GM12878 (cell line): ENCODE data around the gene GLT8D1. TPM values are rescaled to one million over a fixed set of nuclear protein-coding genes. Genes with fewer than 3 reads are reported as not detected.

ENCODE experiments used
- ATAC-seq: fragments of 200-7000 bp; cut with Tn5 transposase; 3 replicates; pipeline ENCODE4 v1.9.1; 2020; ENCODE audit warnings: mild to moderate bottlenecking, moderate library complexity
- BruUV-seq: library from RNA; stranded (reverse); fragments of 400-500 nt; replicated peaks from 2 replicates; lab custom pipeline; 2021; lab: Mats Ljungman, UMichigan
- CTCF ChIA-PET: fragments of 300-600 bp; sonication (Branson Sonifier 250); formaldehyde crosslinking; extraction: SDS; loops from one replicate; lab custom pipeline; 2021; ENCODE audit warnings: inconsistent platforms; lab: Yijun Ruan, JAX
- POLR2A ChIA-PET: fragments of 350-600 bp; formaldehyde crosslinking; extraction: SDS; loops from one replicate; lab custom pipeline; 2021; ENCODE audit warnings: inconsistent platforms; lab: Charles Lee
- RAD21 ChIA-PET: fragments of 300-600 bp; sonication (Branson Sonifier 250); formaldehyde crosslinking; loops from one replicate; lab custom pipeline; 2023; ENCODE audit warnings: antibody characterized with exemption; ENCODE audit not compliant: unreplicated experiment; lab: Charles Lee
- SMC1A ChIA-PET: fragments of 300-600 bp; sonication (Branson Sonifier 250); formaldehyde crosslinking; loops from one replicate; lab custom pipeline; 2023; ENCODE audit not compliant: unreplicated experiment, uncharacterized antibody; lab: Charles Lee
- DNase-seq: peaks from one replicate; pipeline ENCODE4 v3.0.0-alpha.2; 2011; ENCODE audit warnings: low read depth, low spot score
- FAIRE-seq: peaks from 3 replicates; lab custom pipeline; 2011; peaks lifted over from hg19 to GRCh38; lab: Jason Lieb, UNC
- H2AFZ ChIP-seq: 2 replicates; pipeline ENCODE4 v1.6.0; 2011; ENCODE audit warnings: low read depth, low read length, control low read depth; ENCODE audit not compliant: control insufficient read depth
- H3K27ac ChIP-seq: 2 replicates; pipeline ENCODE4 v1.5.1; 2011; ENCODE audit warnings: control low read depth; ENCODE audit not compliant: control insufficient read depth, insufficient read depth
- H3K27me3 ChIP-seq, 2 experiments: replicated peaks in 1 of 2; 2 replicates each; pipeline versions ENCODE4 v1.6.0 to v1.6.1; 2011; ENCODE audit warnings: low read length in 1 of 2; ENCODE audit not compliant: control insufficient read depth in 2 of 2, insufficient read depth in 2 of 2
- H3K36me3 ChIP-seq, 2 experiments: 2 replicates each; pipeline ENCODE4 v1.5.1; 2011; ENCODE audit warnings: low read length in 1 of 2; ENCODE audit not compliant: control insufficient read depth in 2 of 2, insufficient read depth in 2 of 2
- H3K4me1 ChIP-seq: 2 replicates; pipeline ENCODE4 v1.6.1; 2011; ENCODE audit warnings: mild to moderate bottlenecking, low read length, moderate library complexity, mixed read lengths; ENCODE audit not compliant: control insufficient read depth, insufficient read depth
- H3K4me2 ChIP-seq: 2 replicates; pipeline ENCODE4 v1.6.0; 2011; ENCODE audit warnings: control low read depth; ENCODE audit not compliant: control insufficient read depth, insufficient read depth
- H3K4me3 ChIP-seq: fragments of 200-600 bp; sonication (generic); 2 replicates; pipeline ENCODE4 v1.5.1; 2016
- H3K79me2 ChIP-seq: 2 replicates; pipeline ENCODE4 v1.6.0; 2011; ENCODE audit warnings: low read length; ENCODE audit not compliant: control insufficient read depth, insufficient read depth
- H3K9ac ChIP-seq: 2 replicates; pipeline ENCODE4 v1.8.0; 2011; ENCODE audit warnings: low read length, control low read depth, mixed read lengths; ENCODE audit not compliant: control insufficient read depth, insufficient read depth
- H3K9me3 ChIP-seq: replicated peaks from 3 replicates; pipeline ENCODE4 v1.5.1; 2011; ENCODE audit warnings: mild to moderate bottlenecking, low read length; ENCODE audit not compliant: control insufficient read depth, insufficient read depth
- H4K20me1 ChIP-seq: 2 replicates; pipeline ENCODE4 v1.6.0; 2011; ENCODE audit not compliant: control insufficient read depth, insufficient read depth
- ATF7 ChIP-seq: fragments of 450-650 bp; IDR thresholded peaks from 2 replicates; pipeline ENCODE4 v1.6.1; 2016; ENCODE audit warnings: low read depth, mild to moderate bottlenecking
- CHD2 ChIP-seq: IDR thresholded peaks from 2 replicates; pipeline ENCODE4 v1.6.1; 2011; ENCODE audit warnings: low read depth, low read length, improper control_type of control experiment, borderline replicate concordance
- ETV6 ChIP-seq, 2 experiments: fragments of 450-650 bp in 1 of 2; IDR thresholded peaks in 1 of 2; conservative IDR thresholded peaks in 1 of 2; 2 replicates each; pipeline ENCODE4 v1.6.1; 2014; ENCODE audit warnings: antibody characterized with exemption in 1 of 2, borderline replicate concordance in 1 of 2, low read depth in 1 of 2, mild to moderate bottlenecking in 1 of 2, moderate library complexity in 1 of 2
- FOS ChIP-seq: IDR thresholded peaks from 3 replicates; pipeline ENCODE4 v1.6.1; 2011; ENCODE audit warnings: borderline replicate concordance; ENCODE audit not compliant: insufficient read length; ENCODE audit errors: extremely low read depth
- HCFC1 ChIP-seq: fragments of 150-350 bp; IDR thresholded peaks from 2 replicates; pipeline ENCODE4 v1.6.1; 2014; ENCODE audit warnings: low read length
- LARP7 ChIP-seq: fragments of 450-650 bp; IDR thresholded peaks from 2 replicates; pipeline ENCODE4 v1.6.1; 2017; ENCODE audit warnings: mild to moderate bottlenecking
- MEF2A ChIP-seq: IDR thresholded peaks from 2 replicates; pipeline ENCODE4 v1.6.1; 2011; ENCODE audit warnings: low read depth, mild to moderate bottlenecking, low read length, moderate library complexity; ENCODE audit not compliant: insufficient read depth
- MTA3 ChIP-seq: IDR thresholded peaks from 2 replicates; pipeline ENCODE4 v1.6.1; 2012; ENCODE audit warnings: low read length, inconsistent platforms, borderline replicate concordance
- NR2F1 ChIP-seq: fragments of 450-650 bp; conservative IDR thresholded peaks from 2 replicates; pipeline ENCODE4 v1.6.1; 2017; ENCODE audit warnings: mild to moderate bottlenecking
- PKNOX1 ChIP-seq: fragments of 450-650 bp; IDR thresholded peaks from 2 replicates; pipeline ENCODE4 v1.6.1; 2016; ENCODE audit warnings: mild to moderate bottlenecking
- SMAD1 ChIP-seq: fragments of 450-650 bp; IDR thresholded peaks from 2 replicates; pipeline ENCODE4 v1.6.1; 2018; ENCODE audit warnings: mild to moderate bottlenecking, low read depth; ENCODE audit not compliant: partially characterized antibody
- SMAD5 ChIP-seq: IDR thresholded peaks from 2 replicates; pipeline ENCODE4 v1.6.1; 2016; ENCODE audit warnings: antibody characterized with exemption, low read depth
- SMC3 ChIP-seq: IDR thresholded peaks from 2 replicates; pipeline ENCODE4 v1.6.1; 2011; ENCODE audit warnings: low read length, improper control_type of control experiment, borderline replicate concordance
- ZNF384 ChIP-seq: IDR thresholded peaks from 2 replicates; pipeline ENCODE4 v1.6.1; 2012; ENCODE audit warnings: low read depth, mild to moderate bottlenecking, low read length, improper control_type of control experiment, borderline replicate concordance
- WGBS: methylation state at CpG from one replicate; pipeline ENCODE4 v1.1.6; 2016; ENCODE audit warnings: low lambda C conversion rate; ENCODE audit not compliant: insufficient replicate concordance, insufficient coverage; ENCODE audit errors: missing lambda C conversion rate; 5-methylcytosine and 5-hydroxymethylcytosine counted together
- in situ Hi-C: fragments of 300-500 bp; cut with MboI; formaldehyde crosslinking; loops from 9 replicates; pipeline ENCODE4 v1.14.3; 2018; ENCODE audit warnings: mixed read lengths
- intact Hi-C: fragments of 100-400 bp; cut with micrococcal nuclease; formaldehyde crosslinking; loops from one replicate; pipeline ENCODE4 v1.14.2; 2022; ENCODE audit not compliant: unreplicated experiment
- polyA plus RNA-seq, 11 experiments: library from polyadenylated mRNA; depleted of rRNA in 4 of 11; unstranded in 6 of 11; stranded (reverse) in 5 of 11; fragments of >200 nt; fragmentation: Nextera tagmentation in 4 of 11; fragmentation: Illumina TruSeq in 1 of 11; extraction: Ambion mirVana in 4 of 11; extraction: Trizol in 1 of 11; gene quantifications; 1 replicate in 1 of 11; 2 replicates in 10 of 11; pipeline versions ENCODE4 v1.2.1 to v1.2.3, GENCODE V29; 2011 to 2016; ENCODE audit warnings: inconsistent platforms in 2 of 11, missing spikeins in 2 of 11, low read depth in 1 of 11
- total RNA-seq, 4 experiments: library from RNA; depleted of rRNA in 3 of 4; stranded (reverse); fragments of >200 nt in 3 of 4; fragmentation: Illumina TruSeq in 1 of 4; extraction: Trizol in 1 of 4; gene quantifications; 2 replicates each; pipeline versions ENCODE4 v1.2.1 to v1.2.3, GENCODE V29; 2013 to 2021
- TF ChIP-seq, protein P1 (sequence below): fragments of 450-650 bp; IDR thresholded peaks from 2 replicates; pipeline ENCODE4 v1.6.1; 2016; ENCODE audit warnings: mild to moderate bottlenecking
- TF ChIP-seq, protein P2 (sequence below): fragments of 450-650 bp; formaldehyde crosslinking; IDR thresholded peaks from 2 replicates; pipeline ENCODE4 v1.4.0; 2022; ENCODE audit warnings: mild to moderate bottlenecking, moderate library complexity
- TF ChIP-seq, protein P3 (sequence below): IDR thresholded peaks from 2 replicates; pipeline ENCODE4 v1.6.1; 2012; ENCODE audit warnings: low read depth, low read length, improper control_type of control experiment

GLT8D1 gene
- total and polyA plus RNA-seq, 10 of the 15 experiments (the other 5 are each of a cell fraction or from before 2014, with no cell fraction given): 25.3 to 73.4 (median 48.4) TPM

DNA sequence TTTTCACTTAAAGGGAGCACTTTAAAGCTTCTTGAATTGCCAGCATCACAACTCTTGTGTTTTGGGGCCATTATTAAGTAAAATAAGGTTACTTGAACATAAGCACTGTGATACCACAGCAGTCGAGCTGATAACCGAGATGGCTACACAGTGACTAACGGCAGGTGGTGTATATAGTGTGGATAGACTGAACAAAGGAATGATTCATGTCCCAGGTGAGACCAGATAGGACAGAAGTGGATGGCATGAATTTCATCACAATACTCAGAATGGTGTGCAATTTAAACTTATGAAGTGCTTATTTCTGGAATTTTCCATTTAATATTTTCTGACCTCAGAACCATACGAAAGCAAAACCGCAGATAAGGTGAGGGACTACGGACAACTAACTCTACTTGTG is 60.0 kb downstream of the GLT8D1 start:
- intact Hi-C loops: no loop called here

More for the DNA sequence above, 60.0 kb downstream of the GLT8D1 start:
- ATAC-seq (no peak), DNase-seq (no peak), FAIRE-seq (no peak)
- over 99% methylated on average over 6 of the region's 6 CpGs for WGBS
- H3K4me2 ChIP-seq: no peak overlapping the region
- CTCF ChIA-PET: no interaction called here
- H3K79me2 ChIP-seq: no peaks in the 10 kb centered on the region
- SMC1A ChIA-PET: no interaction called here
- H3K27me3 ChIP-seq: no peaks in the 10 kb centered on the region
- H3K9me3 ChIP-seq: no peaks in the 10 kb centered on the region
- no peaks in the 10 kb centered on the region for H3K4me1 ChIP-seq
- H4K20me1 ChIP-seq: no peaks in the 10 kb centered on the region
- RAD21 ChIA-PET: no interaction called here
- H3K9ac ChIP-seq: no peak overlapping the region
- TF ChIP-seq HCFC1 (no peak), CHD2 (no peak), FOS (no peak), ZNF384 (no peak), NR2F1 (no peak), MTA3 (no peak), SMAD1 (no peak), SMC3 (no peak), ATF7 (no peak), PKNOX1 (no peak), MEF2A (no peak), LARP7 (no peak), ETV6 (conservative IDR thresholded peaks at IDR 0.05 in 1 of 2, IDR thresholded peaks at IDR 0.05 in 1 of 2; ENCODE audit: borderline replicate concordance in 1 of 2, low read depth in 1 of 2) (no peak), SMAD5 (no peak)
- TF ChIP-seq, protein P1, sequence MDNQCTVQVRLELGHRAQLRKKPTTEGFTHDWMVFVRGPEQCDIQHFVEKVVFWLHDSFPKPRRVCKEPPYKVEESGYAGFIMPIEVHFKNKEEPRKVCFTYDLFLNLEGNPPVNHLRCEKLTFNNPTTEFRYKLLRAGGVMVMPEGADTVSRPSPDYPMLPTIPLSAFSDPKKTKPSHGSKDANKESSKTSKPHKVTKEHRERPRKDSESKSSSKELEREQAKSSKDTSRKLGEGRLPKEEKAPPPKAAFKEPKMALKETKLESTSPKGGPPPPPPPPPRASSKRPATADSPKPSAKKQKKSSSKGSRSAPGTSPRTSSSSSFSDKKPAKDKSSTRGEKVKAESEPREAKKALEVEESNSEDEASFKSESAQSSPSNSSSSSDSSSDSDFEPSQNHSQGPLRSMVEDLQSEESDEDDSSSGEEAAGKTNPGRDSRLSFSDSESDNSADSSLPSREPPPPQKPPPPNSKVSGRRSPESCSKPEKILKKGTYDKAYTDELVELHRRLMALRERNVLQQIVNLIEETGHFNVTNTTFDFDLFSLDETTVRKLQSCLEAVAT: no peak
- TF ChIP-seq, protein P2, sequence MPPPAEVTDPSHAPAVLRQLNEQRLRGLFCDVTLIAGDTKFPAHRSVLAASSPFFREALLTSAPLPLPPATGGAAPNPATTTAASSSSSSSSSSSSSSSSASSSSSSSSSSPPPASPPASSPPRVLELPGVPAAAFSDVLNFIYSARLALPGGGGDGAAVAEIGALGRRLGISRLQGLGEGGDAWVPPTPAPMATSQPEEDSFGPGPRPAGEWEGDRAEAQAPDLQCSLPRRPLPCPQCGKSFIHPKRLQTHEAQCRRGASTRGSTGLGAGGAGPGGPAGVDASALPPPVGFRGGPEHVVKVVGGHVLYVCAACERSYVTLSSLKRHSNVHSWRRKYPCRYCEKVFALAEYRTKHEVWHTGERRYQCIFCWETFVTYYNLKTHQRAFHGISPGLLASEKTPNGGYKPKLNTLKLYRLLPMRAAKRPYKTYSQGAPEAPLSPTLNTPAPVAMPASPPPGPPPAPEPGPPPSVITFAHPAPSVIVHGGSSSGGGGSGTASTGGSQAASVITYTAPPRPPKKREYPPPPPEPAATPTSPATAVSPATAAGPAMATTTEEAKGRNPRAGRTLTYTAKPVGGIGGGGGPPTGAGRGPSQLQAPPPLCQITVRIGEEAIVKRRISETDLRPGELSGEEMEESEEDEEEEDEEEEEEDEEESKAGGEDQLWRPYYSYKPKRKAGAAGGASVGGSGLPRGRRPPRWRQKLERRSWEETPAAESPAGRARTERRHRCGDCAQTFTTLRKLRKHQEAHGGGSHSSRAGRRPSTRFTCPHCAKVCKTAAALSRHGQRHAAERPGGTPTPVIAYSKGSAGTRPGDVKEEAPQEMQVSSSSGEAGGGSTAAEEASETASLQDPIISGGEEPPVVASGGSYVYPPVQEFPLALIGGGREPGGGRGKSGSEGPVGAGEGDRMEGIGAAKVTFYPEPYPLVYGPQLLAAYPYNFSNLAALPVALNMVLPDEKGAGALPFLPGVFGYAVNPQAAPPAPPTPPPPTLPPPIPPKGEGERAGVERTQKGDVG (CRISPR knock-in tag): no peak
- TF ChIP-seq, protein P3, sequence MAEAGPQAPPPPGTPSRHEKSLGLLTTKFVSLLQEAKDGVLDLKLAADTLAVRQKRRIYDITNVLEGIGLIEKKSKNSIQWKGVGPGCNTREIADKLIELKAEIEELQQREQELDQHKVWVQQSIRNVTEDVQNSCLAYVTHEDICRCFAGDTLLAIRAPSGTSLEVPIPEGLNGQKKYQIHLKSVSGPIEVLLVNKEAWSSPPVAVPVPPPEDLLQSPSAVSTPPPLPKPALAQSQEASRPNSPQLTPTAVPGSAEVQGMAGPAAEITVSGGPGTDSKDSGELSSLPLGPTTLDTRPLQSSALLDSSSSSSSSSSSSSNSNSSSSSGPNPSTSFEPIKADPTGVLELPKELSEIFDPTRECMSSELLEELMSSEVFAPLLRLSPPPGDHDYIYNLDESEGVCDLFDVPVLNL: no peak
- no TSS peak for BruUV-seq
- H3K27ac ChIP-seq: no peak overlapping the region
- in situ Hi-C loops: no loop called here
- peaks cover 8 to 14% of the 10 kb centered on the region in 2 experiments for H3K36me3 ChIP-seq
- H3K4me3 ChIP-seq: no peak overlapping the region
- H2AFZ ChIP-seq: no peak overlapping the region
- POLR2A ChIA-PET: no interaction called here
